ENCODE measurements around the gene NTRK3.

GRCh38 chr15:88022716-88023115 lies 233.8 kb downstream of the NTRK3 start:
- TF ChIP-seq CTCF (IDR thresholded peaks at IDR 0.05; ENCODE audit: low read depth, low read length, poor library complexity, severe bottlenecking) (no peak), EZH2phosphoT487 (IDR thresholded peaks at IDR 0.05; ENCODE audit: borderline replicate concordance, low read length) (no peak)
